Measurements from ENCODE around the gene SHC1. TPM values are rescaled to one million over a fixed set of nuclear protein-coding genes. Genes with fewer than 3 reads are reported as not detected.

The SHC1 gene
- total RNA-seq, 1 experiment from 2014 or later = 199 TPM

GRCh38 chr1:155006601-155007101 lies 36.1 kb upstream of the SHC1 start (continued):
- TF ChIP-seq CREB1 (CRISPR knock-in tag; IDR thresholded peaks at IDR 0.05) = no peak
- TF ChIP-seq NR2C2 (CRISPR knock-in tag; IDR thresholded peaks at IDR 0.05) = no peak
- no peak for TF ChIP-seq ZSCAN18 (CRISPR knock-in tag; IDR thresholded peaks at IDR 0.05)

- H3K36me3 Mint-ChIP-seq = no peaks in the 10 kb centered on the region
- H3K4me3 Mint-ChIP-seq = no peak overlapping the region
- DNase-seq (ENCODE audit: low spot score) (no peak), ATAC-seq (no peak)
- H3K27me3 Mint-ChIP-seq (ENCODE audit: low read depth) = no peaks in the 10 kb centered on the region
- no peak for TF ChIP-seq PRRX2 (CRISPR knock-in tag; IDR thresholded peaks at IDR 0.05)
- no peak for TF ChIP-seq ZNF232 (CRISPR knock-in tag; IDR thresholded peaks at IDR 0.05)
- TF ChIP-seq ZNF281 (CRISPR knock-in tag; IDR thresholded peaks at IDR 0.05) = no peak
- TF ChIP-seq MXD4 (CRISPR knock-in tag; IDR thresholded peaks at IDR 0.05; ENCODE audit: borderline replicate concordance) = no peak
- no peak for TF ChIP-seq CREB1 (CRISPR knock-in tag; IDR thresholded peaks at IDR 0.05)
- no peak for TF ChIP-seq ATF6 (CRISPR knock-in tag; IDR thresholded peaks at IDR 0.05)
- H3K27ac Mint-ChIP-seq = no peak overlapping the region
- ChIA-PET CTCF (interaction anchor here (0.8 to 4.3 kb wide), 9 partner anchors 12 to 86 kb away, joined by 3 to 58 read pairs (median 10); partner anchors contain the start of genes ADAM15, LENEP and SHC1), POLR2A (interaction anchor here (4.3 kb wide), 1 partner anchor 11 kb away, joined by 28 read pairs; no protein-coding TSS in a partner anchor)
- peaks cover 42% of the 10 kb centered on the region for H3K4me1 Mint-ChIP-seq
- H3K9me3 Mint-ChIP-seq = no peaks in the 10 kb centered on the region
These were observed 34.8 kb upstream of the SHC1 start for GRCh38 chr1:155005076-155006011.

GRCh38 chr1:155004352-155005075 lies 34.0 kb upstream of the SHC1 start:
- ChIA-PET POLR2A (interaction anchor here (0.5 to 13.0 kb wide), 6 partner anchors 8 to 74 kb away, joined by 3 to 176 read pairs (median 4); partner anchors contain the start of genes CKS1B, EFNA3, EFNA4 and SHC1), CTCF (interaction anchor here (0.7 to 2.1 kb wide), 11 partner anchors 8 to 163 kb away, joined by 3 to 30 read pairs (median 4); partner anchors contain the start of genes ADAM15, LENEP and SHC1)
- H3K4me3 Mint-ChIP-seq = peak overlapping the region; percentile 92
- TF ChIP-seq JUN (CRISPR knock-in tag; IDR thresholded peaks at IDR 0.05) (no peak), ZNF281 (CRISPR knock-in tag; IDR thresholded peaks at IDR 0.05) (0 out of 2 replicates have a peak, but pooled peaks have one; percentile 22), GABPB1 (CRISPR knock-in tag; IDR thresholded peaks at IDR 0.05) (peak; percentile 84), NFE2L1 (CRISPR knock-in tag; IDR thresholded peaks at IDR 0.05) (peak; percentile 68)
- TF ChIP-seq, protein P1, sequence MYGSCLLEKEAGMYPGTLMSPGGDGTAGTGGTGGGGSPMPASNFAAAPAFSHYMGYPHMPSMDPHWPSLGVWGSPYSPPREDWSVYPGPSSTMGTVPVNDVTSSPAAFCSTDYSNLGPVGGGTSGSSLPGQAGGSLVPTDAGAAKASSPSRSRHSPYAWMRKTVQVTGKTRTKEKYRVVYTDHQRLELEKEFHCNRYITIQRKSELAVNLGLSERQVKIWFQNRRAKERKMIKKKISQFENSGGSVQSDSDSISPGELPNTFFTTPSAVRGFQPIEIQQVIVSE (CRISPR knock-in tag; IDR thresholded peaks at IDR 0.05; ENCODE audit: borderline replicate concordance) = no peak
- no peaks in the 10 kb centered on the region for H3K27me3 Mint-ChIP-seq (ENCODE audit: low read depth)
- peak overlapping the region; percentile 94 for H3K27ac Mint-ChIP-seq
- H3K9me3 Mint-ChIP-seq = no peaks in the 10 kb centered on the region
- DNase-seq (ENCODE audit: low spot score) (no peak), ATAC-seq (no peak)
- no peaks in the 10 kb centered on the region for H3K36me3 Mint-ChIP-seq
- H3K4me1 Mint-ChIP-seq = peaks cover 39% of the 10 kb centered on the region
